GM18951 (cell line): ENCODE measurements around the gene KIAA0040.

Source experiments
- POLR2A ChIP-seq: IDR thresholded peaks from 4 replicates; pipeline ENCODE4 v1.6.1; 2011; ENCODE audit warnings: mild to moderate bottlenecking; ENCODE audit not compliant: insufficient read length, insufficient read depth; ENCODE audit errors: extremely low read depth
- in situ Hi-C: fragments of 300-500 bp; cut with MboI; formaldehyde crosslinking; loops from one replicate; pipeline ENCODE4 v1.12.0; 2022; ENCODE audit warnings: low sequenced_read_pairs, mixed read lengths, inconsistent platforms; ENCODE audit not compliant: unreplicated experiment

KIAA0040 gene

DNA sequence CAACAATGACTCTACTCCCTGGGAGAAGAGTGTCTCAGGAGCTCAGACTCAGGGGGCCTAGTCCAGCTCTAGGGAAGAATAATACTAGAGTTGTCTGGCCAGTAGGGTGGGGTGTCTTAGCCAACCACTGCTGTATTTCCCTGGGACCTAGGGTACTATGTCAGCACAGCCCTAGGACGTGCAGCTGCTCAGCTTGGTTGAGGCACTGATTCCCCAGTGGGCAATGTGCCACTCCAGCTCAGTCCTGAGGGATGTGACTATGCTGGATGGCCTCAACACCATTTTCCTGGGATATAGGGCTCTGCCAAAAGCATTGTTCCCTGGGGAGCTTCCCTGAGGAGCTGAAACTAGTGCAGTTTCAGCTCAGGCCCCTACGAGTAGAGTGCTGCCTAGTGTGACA is 77.6 kb downstream of the KIAA0040 start:
- TF ChIP-seq POLR2A, result no peak
- in situ Hi-C loops, result loop anchor here (25.0 kb wide), 1 partner anchor 353 kb away; no protein-coding TSS in a partner anchor

DNA sequence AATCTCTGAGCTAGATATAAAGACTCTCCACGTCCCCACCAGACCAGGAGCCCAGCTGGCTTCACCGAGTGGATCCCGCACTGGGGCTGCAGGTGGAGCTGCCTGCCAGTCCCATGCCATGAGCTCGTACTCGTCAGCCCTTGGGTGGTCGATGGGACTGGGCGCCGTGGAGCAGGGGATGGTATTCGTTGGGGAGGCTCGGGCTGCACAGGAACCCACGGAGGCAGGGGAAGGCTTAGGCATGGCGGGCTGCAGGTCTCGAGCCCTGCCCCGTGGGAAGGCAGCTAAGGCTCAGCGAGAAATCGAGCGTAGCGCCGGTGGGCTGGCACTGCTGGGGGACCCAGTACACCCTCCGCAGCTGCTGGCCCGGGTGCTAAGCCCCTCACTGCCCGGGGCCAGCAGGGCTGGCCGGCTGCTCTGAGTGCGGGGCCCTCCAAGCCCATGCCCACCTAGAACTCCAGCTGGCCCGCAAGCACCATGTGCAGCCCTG is 84.2 kb downstream of the KIAA0040 start:
- in situ Hi-C loops, result loop anchor here (25.0 kb wide), 1 partner anchor 346 kb away; no protein-coding TSS in a partner anchor
